Activated CD8-positive, alpha-beta memory T cell treated with anti-CD3 and anti-CD28 coated beads, Interleukin-2, amount 10 ng/mL, durations not matched to agents 7 days and 5 days (primary cell): ENCODE measurements around the gene ADGRG6. TPM values are rescaled to one million over a fixed set of nuclear protein-coding genes. Genes with fewer than 3 reads are reported as not detected.

Experiments
- ATAC-seq: fragments of 150-1000 bp; cut with Tn5 transposase; one replicate; pipeline ENCODE4 v1.10.0; 2021; ENCODE audit warnings: moderate library complexity
- CTCF ChIA-PET: fragments of 350-600 bp; sonication (Branson Sonifier 250); formaldehyde crosslinking; loops from one replicate; lab custom pipeline; 2021; ENCODE audit warnings: antibody characterized with exemption; lab: Charles Lee
- DNase-seq: peaks from one replicate; pipeline ENCODE4 v3.0.0-alpha.2; 2020
- H3K27ac Mint-ChIP-seq: one replicate; pipeline ENCODE4 v1.8.0; 2021; ENCODE audit warnings: mild to moderate bottlenecking, mixed read lengths
- H3K27me3 Mint-ChIP-seq: one replicate; pipeline ENCODE4 v1.8.0; 2021; ENCODE audit warnings: mixed read lengths
- H3K36me3 Mint-ChIP-seq: one replicate; pipeline ENCODE4 v1.8.0; 2021; ENCODE audit warnings: mild to moderate bottlenecking, mixed read lengths
- H3K4me1 Mint-ChIP-seq: one replicate; pipeline ENCODE4 v1.8.0; 2021; ENCODE audit warnings: mixed read lengths
- H3K4me3 Mint-ChIP-seq: one replicate; pipeline ENCODE4 v1.8.0; 2021; ENCODE audit warnings: mild to moderate bottlenecking, moderate library complexity, mixed read lengths
- H3K9me3 Mint-ChIP-seq: one replicate; pipeline ENCODE4 v1.8.0; 2022; ENCODE audit warnings: low read depth, mixed read lengths
- total RNA-seq, 2 experiments: library from RNA; stranded (reverse); gene quantifications; one replicate each; pipeline ENCODE4 v1.2.3, GENCODE V29; 2021

The ADGRG6 gene
- total RNA-seq, 2 experiments from 2014 or later = 0.26 to 0.52 TPM

GRCh38 chr6:142407685-142408273 is 106.0 kb downstream of the ADGRG6 start:
- DNase-seq (no peak), ATAC-seq (no peak)
- H3K4me3 Mint-ChIP-seq = no peak overlapping the region
- H3K9me3 Mint-ChIP-seq = no peaks in the 10 kb centered on the region
- H3K27me3 Mint-ChIP-seq = peaks cover 37% of the 10 kb centered on the region
- no peak overlapping the region for H3K27ac Mint-ChIP-seq
- peaks cover 11% of the 10 kb centered on the region for H3K4me1 Mint-ChIP-seq
- CTCF ChIA-PET = no interaction called here
- H3K36me3 Mint-ChIP-seq = peaks cover 1% of the 10 kb centered on the region

GRCh38 chr6:142408409-142408808 is 106.6 kb downstream of the ADGRG6 start:
- ATAC-seq (no peak), DNase-seq (no peak)
- Mint-ChIP-seq H3K9me3 (no peaks in the 10 kb centered on the region), H3K4me3 (no peak overlapping the region), H3K27ac (no peak overlapping the region), H3K27me3 (peaks cover 36% of the 10 kb centered on the region), H3K4me1 (peaks cover 11% of the 10 kb centered on the region), H3K36me3 (peaks cover 1% of the 10 kb centered on the region)
- CTCF ChIA-PET = no interaction called here

GRCh38 chr6:142409794-142410193 is 108.0 kb downstream of the ADGRG6 start:
- CTCF ChIA-PET = no interaction called here
- Mint-ChIP-seq H3K27ac (no peak overlapping the region), H3K9me3 (no peaks in the 10 kb centered on the region), H3K4me1 (peaks cover 12% of the 10 kb centered on the region), H3K4me3 (no peak overlapping the region), H3K36me3 (peaks cover 1% of the 10 kb centered on the region), H3K27me3 (peaks cover 28% of the 10 kb centered on the region)
- ATAC-seq = peak; percentile 12
- no peak for DNase-seq

- peaks cover 1% of the 10 kb centered on the region for H3K36me3 Mint-ChIP-seq
- peaks cover 12% of the 10 kb centered on the region for H3K4me1 Mint-ChIP-seq
- H3K9me3 Mint-ChIP-seq = no peaks in the 10 kb centered on the region
- peaks cover 22% of the 10 kb centered on the region for H3K27me3 Mint-ChIP-seq
- CTCF ChIA-PET = no interaction called here
- no peak overlapping the region for H3K27ac Mint-ChIP-seq
- H3K4me3 Mint-ChIP-seq = no peak overlapping the region
- no peak for ATAC-seq
- no peak for DNase-seq
These were observed 109.3 kb downstream of the ADGRG6 start for GRCh38 chr6:142411145-142411544.

GRCh38 chr6:142412241-142412640 is 110.4 kb downstream of the ADGRG6 start:
- ATAC-seq (no peak), DNase-seq (no peak)
- Mint-ChIP-seq H3K27me3 (peaks cover 21% of the 10 kb centered on the region), H3K36me3 (peaks cover 1% of the 10 kb centered on the region), H3K4me1 (peaks cover 12% of the 10 kb centered on the region), H3K9me3 (no peaks in the 10 kb centered on the region), H3K27ac (no peak overlapping the region), H3K4me3 (no peak overlapping the region)
- CTCF ChIA-PET = no interaction called here

GRCh38 chr6:142412658-142413057 is 110.9 kb downstream of the ADGRG6 start:
- Mint-ChIP-seq H3K4me3 (no peak overlapping the region), H3K4me1 (peaks cover 12% of the 10 kb centered on the region), H3K27ac (no peak overlapping the region), H3K36me3 (peaks cover 1% of the 10 kb centered on the region), H3K27me3 (peaks cover 21% of the 10 kb centered on the region), H3K9me3 (no peaks in the 10 kb centered on the region)
- ATAC-seq (no peak), DNase-seq (no peak)
- CTCF ChIA-PET = no interaction called here

- H3K27ac Mint-ChIP-seq = no peak overlapping the region
- H3K36me3 Mint-ChIP-seq = peaks cover 1% of the 10 kb centered on the region
- H3K27me3 Mint-ChIP-seq = peaks cover 23% of the 10 kb centered on the region
- ATAC-seq = no peak
- peaks cover 12% of the 10 kb centered on the region for H3K4me1 Mint-ChIP-seq
- CTCF ChIA-PET = no interaction called here
- no peak overlapping the region for H3K4me3 Mint-ChIP-seq
- DNase-seq = no peak
- no peaks in the 10 kb centered on the region for H3K9me3 Mint-ChIP-seq
These were observed 111.3 kb downstream of the ADGRG6 start for GRCh38 chr6:142413111-142413510.

- Mint-ChIP-seq H3K27me3 (peaks cover 21% of the 10 kb centered on the region), H3K27ac (no peak overlapping the region), H3K9me3 (no peaks in the 10 kb centered on the region), H3K4me1 (peaks cover 10% of the 10 kb centered on the region), H3K36me3 (no peaks in the 10 kb centered on the region), H3K4me3 (no peak overlapping the region)
- CTCF ChIA-PET = no interaction called here
- ATAC-seq = no peak
- DNase-seq = no peak
These were observed 112.8 kb downstream of the ADGRG6 start for GRCh38 chr6:142414462-142415250.

- no peak for DNase-seq
- Mint-ChIP-seq H3K4me1 (peaks cover 2% of the 10 kb centered on the region), H3K4me3 (no peak overlapping the region), H3K36me3 (no peaks in the 10 kb centered on the region), H3K9me3 (no peaks in the 10 kb centered on the region), H3K27me3 (peaks cover 21% of the 10 kb centered on the region), H3K27ac (no peak overlapping the region)
- CTCF ChIA-PET = no interaction called here
- no peak for ATAC-seq
These were observed 114.4 kb downstream of the ADGRG6 start for GRCh38 chr6:142416179-142416578.

GRCh38 chr6:142416686-142417085 is 114.9 kb downstream of the ADGRG6 start:
- Mint-ChIP-seq H3K27ac (no peak overlapping the region), H3K4me3 (no peak overlapping the region), H3K27me3 (peaks cover 21% of the 10 kb centered on the region), H3K9me3 (no peaks in the 10 kb centered on the region), H3K4me1 (peaks cover 2% of the 10 kb centered on the region), H3K36me3 (no peaks in the 10 kb centered on the region)
- CTCF ChIA-PET = no interaction called here
- no peak for DNase-seq
- no peak for ATAC-seq

- H3K27ac Mint-ChIP-seq = no peak overlapping the region
- CTCF ChIA-PET = no interaction called here
- H3K4me3 Mint-ChIP-seq = no peak overlapping the region
- H3K4me1 Mint-ChIP-seq = peaks cover 2% of the 10 kb centered on the region
- H3K9me3 Mint-ChIP-seq = no peaks in the 10 kb centered on the region
- DNase-seq (no peak), ATAC-seq (no peak)
- no peaks in the 10 kb centered on the region for H3K36me3 Mint-ChIP-seq
- H3K27me3 Mint-ChIP-seq = peaks cover 17% of the 10 kb centered on the region
These were observed 115.5 kb downstream of the ADGRG6 start for GRCh38 chr6:142417331-142417750.

- ATAC-seq = no peak
- no peak overlapping the region for H3K27ac Mint-ChIP-seq
- no peak for DNase-seq
- no peaks in the 10 kb centered on the region for H3K9me3 Mint-ChIP-seq
- H3K4me1 Mint-ChIP-seq = no peaks in the 10 kb centered on the region
- peaks cover 17% of the 10 kb centered on the region for H3K27me3 Mint-ChIP-seq
- H3K36me3 Mint-ChIP-seq = no peaks in the 10 kb centered on the region
- H3K4me3 Mint-ChIP-seq = no peak overlapping the region
- CTCF ChIA-PET = no interaction called here
These were observed 117.3 kb downstream of the ADGRG6 start for GRCh38 chr6:142419071-142419470.

GRCh38 chr6:142420802-142421201 is 119.0 kb downstream of the ADGRG6 start:
- H3K36me3 Mint-ChIP-seq = no peaks in the 10 kb centered on the region
- CTCF ChIA-PET = no interaction called here
- ATAC-seq = no peak
- H3K4me3 Mint-ChIP-seq = no peak overlapping the region
- no peaks in the 10 kb centered on the region for H3K4me1 Mint-ChIP-seq
- H3K9me3 Mint-ChIP-seq = no peaks in the 10 kb centered on the region
- no peak for DNase-seq
- H3K27ac Mint-ChIP-seq = no peak overlapping the region
- peaks cover 17% of the 10 kb centered on the region for H3K27me3 Mint-ChIP-seq
